ENCODE data around the gene CATSPERZ. TPM values are rescaled to one million over a fixed set of nuclear protein-coding genes. Genes with fewer than 3 reads are reported as not detected.

Gene CATSPERZ
- total and polyA plus RNA-seq, 9 of the 15 experiments (the other 6 are each of a cell fraction or from before 2014, with no cell fraction given): 0.86 to 8.5 (median 3.5) TPM

- TF ChIP-seq NR2C2 (CRISPR knock-in tag; IDR thresholded peaks at IDR 0.05) (no peak), NR2C2 (tag; IDR thresholded peaks at IDR 0.05) (peak; percentile 75), KLF13 (tag; IDR thresholded peaks at IDR 0.05; ENCODE audit: borderline replicate concordance, low read depth) (no peak), STAT6 (CRISPR knock-in tag; IDR thresholded peaks at IDR 0.05) (peak; percentile 54; the same call in 1 of the 2 replicates), ZNF561 (CRISPR knock-in tag; conservative IDR thresholded peaks at IDR 0.05) (no peak), PHB2 (IDR thresholded peaks at IDR 0.05; ENCODE audit: low read depth) (peak; percentile 89), ZNF639 (CRISPR knock-in tag; conservative IDR thresholded peaks at IDR 0.05 in 1 of 2, IDR thresholded peaks at IDR 0.05 in 1 of 2) (peak in 1 of 2 experiments; percentile 88; a peak in 2 of 4 replicates), POLR2H (tag; IDR thresholded peaks at IDR 0.05; ENCODE audit: low read depth) (no peak), AFF1 (IDR thresholded peaks at IDR 0.05; ENCODE audit: low read depth in 1 of 2, partially characterized antibody in 2 of 2) (peak in 1 of 2 experiments; percentile 91), ZNF3 (CRISPR knock-in tag; IDR thresholded peaks at IDR 0.05) (no peak), ZNF282 (CRISPR knock-in tag; IDR thresholded peaks at IDR 0.05) (no peak), HDAC6 (IDR thresholded peaks at IDR 0.05; ENCODE audit: low read depth, low read length) (no peak), SMARCA4 (IDR thresholded peaks at IDR 0.05) (peak; percentile 99), NFE2 (IDR thresholded peaks at IDR 0.05; ENCODE audit: low read depth) (peak; percentile 88), NCOA1 (IDR thresholded peaks at IDR 0.05; ENCODE audit: low read depth) (peak; percentile 88), ZNF146 (CRISPR knock-in tag; IDR thresholded peaks at IDR 0.05; ENCODE audit: unreplicated experiment) (no peak), CXXC5 (CRISPR knock-in tag; IDR thresholded peaks at IDR 0.05) (peak; percentile 70), RAD21 (CRISPR knock-in tag; conservative IDR thresholded peaks at IDR 0.05 in 1 of 2, IDR thresholded peaks at IDR 0.05 in 1 of 2) (peak; percentile 18 to 24; a peak in 2 of 4 replicates), TRIM28 (IDR thresholded peaks at IDR 0.05) (peak; percentile 40; the same call in 1 of the 2 replicates)
These were observed 34.9 kb downstream of the CATSPERZ start (continued) for GRCh38 chr11:64334764-64335735.
